HepG2 (cell line): Measurements from ENCODE around the gene CHMP1A. TPM values are rescaled to one million over a fixed set of nuclear protein-coding genes. Genes with fewer than 3 reads are reported as not detected.

Experiments
- ARID4A ChIP-seq: sonication (generic); formaldehyde crosslinking; IDR thresholded peaks from 2 replicates; pipeline ENCODE4 v1.5.0; 2020; ENCODE audit warnings: mild to moderate bottlenecking, missing genetic modification reagents, borderline replicate concordance
- ATF5 ChIP-seq: sonication (generic); formaldehyde crosslinking; IDR thresholded peaks from 2 replicates; pipeline ENCODE4 v1.4.0; 2020; ENCODE audit warnings: mild to moderate bottlenecking, low read depth, missing genetic modification reagents
- CENPT ChIP-seq: sonication (generic); formaldehyde crosslinking; IDR thresholded peaks from 2 replicates; pipeline ENCODE4 v1.8.0; 2022; ENCODE audit warnings: low read depth, mild to moderate bottlenecking, moderate library complexity, missing genetic modification reagents
- CHD2 ChIP-seq: IDR thresholded peaks from 2 replicates; pipeline ENCODE4 v1.6.1; 2011; ENCODE audit warnings: low read depth, low read length, improper control_type of control experiment
- GATAD1 ChIP-seq: IDR thresholded peaks from 2 replicates; pipeline ENCODE4 v1.6.1; 2016; ENCODE audit warnings: missing genetic modification reagents, missing compliant biosample characterization
- JUN ChIP-seq: sonication (generic); formaldehyde crosslinking; IDR thresholded peaks from 2 replicates; pipeline ENCODE4 v1.4.0; 2020; ENCODE audit warnings: mild to moderate bottlenecking, missing genetic modification reagents
- NFYB ChIP-seq: sonication (generic); formaldehyde crosslinking; IDR thresholded peaks from 2 replicates; pipeline ENCODE4 v1.4.0; 2020; ENCODE audit warnings: missing genetic modification reagents
- POLR2AphosphoS5 ChIP-seq: IDR thresholded peaks from 2 replicates; pipeline ENCODE4 v1.6.1; 2012; ENCODE audit warnings: low read depth, low read length
- UBTF ChIP-seq: sonication (generic); formaldehyde crosslinking; IDR thresholded peaks from 2 replicates; pipeline ENCODE4 v1.4.0; 2020; ENCODE audit warnings: mild to moderate bottlenecking, missing genetic modification reagents
- ZBTB38 ChIP-seq: sonication (generic); formaldehyde crosslinking; IDR thresholded peaks from 2 replicates; pipeline ENCODE4 v1.5.1; 2020; ENCODE audit warnings: mild to moderate bottlenecking, missing genetic modification reagents
- ZBTB44 ChIP-seq: sonication (generic); formaldehyde crosslinking; IDR thresholded peaks from 2 replicates; pipeline ENCODE4 v1.4.0; 2020; ENCODE audit warnings: missing genetic modification reagents
- ZC3H4 ChIP-seq: sonication (generic); formaldehyde crosslinking; IDR thresholded peaks from 2 replicates; pipeline ENCODE4 v1.4.0; 2020; ENCODE audit warnings: missing genetic modification reagents, borderline replicate concordance
- ZNF333 ChIP-seq: sonication (generic); formaldehyde crosslinking; IDR thresholded peaks from 2 replicates; pipeline ENCODE4 v1.4.0; 2020; ENCODE audit warnings: mild to moderate bottlenecking, missing genetic modification reagents, borderline replicate concordance
- ZNF432 ChIP-seq: sonication (generic); formaldehyde crosslinking; IDR thresholded peaks from 2 replicates; pipeline ENCODE4 v1.5.0; 2020; ENCODE audit warnings: missing genetic modification reagents, mild to moderate bottlenecking, borderline replicate concordance
- ZNF556 ChIP-seq: sonication (generic); formaldehyde crosslinking; IDR thresholded peaks from 2 replicates; pipeline ENCODE4 v1.4.0; 2020; ENCODE audit warnings: mild to moderate bottlenecking, missing genetic modification reagents, borderline replicate concordance
- ZNF563 ChIP-seq: sonication (generic); formaldehyde crosslinking; IDR thresholded peaks from 2 replicates; pipeline ENCODE4 v1.8.0; 2022; ENCODE audit warnings: mild to moderate bottlenecking, moderate library complexity, missing genetic modification reagents
- ZNF577 ChIP-seq: sonication (generic); formaldehyde crosslinking; IDR thresholded peaks from 2 replicates; pipeline ENCODE4 v1.4.0; 2020; ENCODE audit warnings: mild to moderate bottlenecking, low read depth, missing genetic modification reagents, borderline replicate concordance
- ZNF691 ChIP-seq: sonication (generic); formaldehyde crosslinking; IDR thresholded peaks from 2 replicates; pipeline ENCODE4 v1.4.0; 2020; ENCODE audit warnings: missing genetic modification reagents, low read depth, mild to moderate bottlenecking, borderline replicate concordance
- polyA plus RNA-seq, 8 experiments: library from polyadenylated mRNA; depleted of rRNA in 3 of 8; stranded (reverse) in 7 of 8; unstranded in 1 of 8; fragments of >200 nt; fragmentation: Illumina TruSeq in 4 of 8; extraction: Trizol in 4 of 8; gene quantifications; 2 replicates each; pipeline versions ENCODE4 v1.2.1 to v1.2.3, GENCODE V29; 2011 to 2016; ENCODE audit warnings: low read depth in 4 of 8, missing spikeins in 1 of 8, mixed read lengths in 1 of 8; ENCODE audit not compliant: insufficient read depth in 1 of 8
- total RNA-seq, 5 experiments: library from RNA; depleted of rRNA; stranded (reverse); fragments of >200 nt; fragmentation: Illumina TruSeq; extraction: Trizol; gene quantifications; 2 replicates each; pipeline ENCODE4 v1.2.3, GENCODE V29; 2016; ENCODE audit warnings: low read depth in 1 of 5

Gene CHMP1A
- total and polyA plus RNA-seq, 2 of the 13 experiments (the other 11 are each of a cell fraction or from before 2014, with no cell fraction given), result 69.4 to 73.3 TPM

- TF ChIP-seq GATAD1 (CRISPR knock-in tag), result peak; percentile 82
- TF ChIP-seq ZC3H4 (CRISPR knock-in tag), result no peak
- peak; percentile 99 for TF ChIP-seq UBTF (CRISPR knock-in tag)
- peak; percentile 97 for TF ChIP-seq ZBTB38 (CRISPR knock-in tag)
- peak; percentile 99 for TF ChIP-seq ZNF691 (CRISPR knock-in tag)
- TF ChIP-seq ZNF333 (CRISPR knock-in tag), result peak; percentile 78; the same call in 1 of the 2 replicates
- peak; percentile 70 for TF ChIP-seq CHD2
- peak; percentile 94; the same call in 1 of the 2 replicates for TF ChIP-seq ZNF563 (CRISPR knock-in tag)
- peak; percentile 90 for TF ChIP-seq JUN
- 0 out of 2 replicates have a peak, but pooled peaks have one; percentile 62 for TF ChIP-seq ZNF577 (CRISPR knock-in tag)
- peak; percentile 99 for TF ChIP-seq ZNF556 (CRISPR knock-in tag)
- peak; percentile 99; the same call in 1 of the 2 replicates for TF ChIP-seq ATF5 (CRISPR knock-in tag)
- peak; percentile 97 for TF ChIP-seq ARID4A
- TF ChIP-seq ZBTB44, result no peak; the same call in 1 of the 2 replicates
- TF ChIP-seq NFYB (CRISPR knock-in tag), result no peak; the same call in 1 of the 2 replicates
- peak; percentile 99 for TF ChIP-seq POLR2AphosphoS5
- TF ChIP-seq CENPT, result peak; percentile 11; the same call in 1 of the 2 replicates
- TF ChIP-seq ZNF432 (CRISPR knock-in tag), result no peak
Observed at GRCh38 chr16:89687092-89687940, 29.8 kb upstream of the CHMP1A start (continued).
